Activated naive CD4-positive, alpha-beta T cell treated with anti-CD3 and anti-CD28 coated beads for 36 hours (primary cell): ENCODE results near the gene FOXP1. TPM values are rescaled to one million over a fixed set of nuclear protein-coding genes. Genes with fewer than 3 reads are reported as not detected.

Source experiments
- CTCF ChIA-PET: fragments of 350-600 bp; sonication (Branson Sonifier 250); formaldehyde crosslinking; loops from one replicate; lab custom pipeline; 2021; ENCODE audit warnings: antibody characterized with exemption; lab: Charles Lee
- DNase-seq: peaks from one replicate; pipeline ENCODE4 v3.0.0-alpha.2; 2020
- H3K27ac Mint-ChIP-seq: one replicate; pipeline ENCODE4 v1.8.0; 2021; ENCODE audit warnings: mild to moderate bottlenecking, mixed read lengths
- H3K27me3 Mint-ChIP-seq: one replicate; pipeline ENCODE4 v1.8.0; 2021; ENCODE audit warnings: low read depth, mixed read lengths
- H3K36me3 Mint-ChIP-seq: one replicate; pipeline ENCODE4 v1.8.0; 2021; ENCODE audit warnings: low read depth, mixed read lengths
- H3K4me1 Mint-ChIP-seq: one replicate; pipeline ENCODE4 v1.8.0; 2021; ENCODE audit warnings: low read depth, mixed read lengths
- H3K4me3 Mint-ChIP-seq: one replicate; pipeline ENCODE4 v1.8.0; 2021; ENCODE audit warnings: mild to moderate bottlenecking, moderate library complexity, mixed read lengths
- H3K9me3 Mint-ChIP-seq: one replicate; pipeline ENCODE4 v1.8.0; 2021; ENCODE audit warnings: mixed read lengths
- intact Hi-C: fragments of 100-400 bp; cut with micrococcal nuclease; formaldehyde crosslinking; loops from one replicate; pipeline ENCODE4 v1.15.1; 2023
- total RNA-seq, 2 experiments: library from RNA; stranded (reverse); gene quantifications; one replicate each; pipeline ENCODE4 v1.2.3, GENCODE V29; 2021

Gene FOXP1
- total RNA-seq, 2 experiments from 2014 or later = 95.2 to 97.4 TPM

- H3K27me3 Mint-ChIP-seq = no peaks in the 10 kb centered on the region
- peaks cover 84% of the 10 kb centered on the region for H3K4me1 Mint-ChIP-seq
- intact Hi-C loops = loop anchor here (5.0 kb wide), 4 partner anchors 258 to 613 kb away; no protein-coding TSS in a partner anchor
These were observed 198.5 kb downstream of the FOXP1 start for GRCh38 chr3:71384837-71385716.

GRCh38 chr3:71384388-71384787 lies 199.1 kb downstream of the FOXP1 start:
- Mint-ChIP-seq H3K27me3 (no peaks in the 10 kb centered on the region), H3K36me3 (no peaks in the 10 kb centered on the region), H3K4me1 (peaks cover 85% of the 10 kb centered on the region), H3K27ac (peak overlapping the region; percentile 76), H3K9me3 (no peaks in the 10 kb centered on the region), H3K4me3 (peak overlapping the region; percentile 30)
- intact Hi-C loops = loop anchor here (5.0 kb wide), 4 partner anchors 257 to 612 kb away; no protein-coding TSS in a partner anchor
- no peak for DNase-seq
- CTCF ChIA-PET = interaction anchor here (0.9 to 3.8 kb wide), 3 partner anchors 14 to 24 kb away, joined by 3 to 12 read pairs (median 3); no protein-coding TSS in a partner anchor

More at GRCh38 chr3:71384837-71385716, 198.5 kb downstream of the FOXP1 start:
- Mint-ChIP-seq H3K27ac (peak overlapping the region; percentile 76), H3K9me3 (no peaks in the 10 kb centered on the region), H3K36me3 (no peaks in the 10 kb centered on the region), H3K4me3 (peak overlapping the region; percentile 30)
- CTCF ChIA-PET = interaction anchor here (1.3 to 3.8 kb wide), 2 partner anchors 13 to 20 kb away, joined by 3 to 12 read pairs; no protein-coding TSS in a partner anchor
- DNase-seq = no peak

GRCh38 chr3:71380096-71380495 lies 203.4 kb downstream of the FOXP1 start:
- Mint-ChIP-seq H3K9me3 (no peaks in the 10 kb centered on the region), H3K36me3 (no peaks in the 10 kb centered on the region), H3K4me3 (no peak overlapping the region), H3K27ac (peak overlapping the region; percentile 69), H3K27me3 (no peaks in the 10 kb centered on the region), H3K4me1 (peaks cover 88% of the 10 kb centered on the region)
- intact Hi-C loops = loop anchor here (5.0 kb wide), 4 partner anchors 253 to 608 kb away; no protein-coding TSS in a partner anchor
- DNase-seq = no peak
- CTCF ChIA-PET = interaction anchor here (1.0 kb wide), 1 partner anchor 112 kb away, joined by 3 read pairs; no protein-coding TSS in a partner anchor

- H3K36me3 Mint-ChIP-seq = no peaks in the 10 kb centered on the region
- H3K4me1 Mint-ChIP-seq = peaks cover 84% of the 10 kb centered on the region
- CTCF ChIA-PET = no interaction called here
- DNase-seq = no peak
- intact Hi-C loops = loop anchor here (10.0 kb wide), 1 partner anchor 824 kb away; no protein-coding TSS in a partner anchor
- no peak overlapping the region for H3K4me3 Mint-ChIP-seq
- H3K27me3 Mint-ChIP-seq = no peaks in the 10 kb centered on the region
- H3K9me3 Mint-ChIP-seq = no peaks in the 10 kb centered on the region
- no peak overlapping the region for H3K27ac Mint-ChIP-seq
These were observed 205.0 kb downstream of the FOXP1 start for GRCh38 chr3:71378509-71378908.

- intact Hi-C loops = loop anchor here (1.0 to 10.0 kb wide), 2 partner anchors 19 to 822 kb away; no protein-coding TSS in a partner anchor
- H3K27ac Mint-ChIP-seq = peak overlapping the region; percentile 28
- no peaks in the 10 kb centered on the region for H3K27me3 Mint-ChIP-seq
- no peak overlapping the region for H3K4me3 Mint-ChIP-seq
- H3K4me1 Mint-ChIP-seq = peaks cover 81% of the 10 kb centered on the region
- H3K36me3 Mint-ChIP-seq = no peaks in the 10 kb centered on the region
- CTCF ChIA-PET = interaction anchor here (0.6 to 1.0 kb wide), 2 partner anchors 68 to 305 kb away, joined by 3 to 6 read pairs; no protein-coding TSS in a partner anchor
- peak; percentile 60 for DNase-seq
- H3K9me3 Mint-ChIP-seq = no peaks in the 10 kb centered on the region
These were observed 206.6 kb downstream of the FOXP1 start for GRCh38 chr3:71376911-71377310.

GRCh38 chr3:71376503-71376902 lies 207.0 kb downstream of the FOXP1 start:
- CTCF ChIA-PET = interaction anchor here (1.0 kb wide), 1 partner anchor 305 kb away, joined by 3 read pairs; no protein-coding TSS in a partner anchor

GRCh38 chr3:71374582-71374981 lies 208.9 kb downstream of the FOXP1 start:
- intact Hi-C loops = loop anchor here (10.0 kb wide), 1 partner anchor 820 kb away; no protein-coding TSS in a partner anchor
- H3K4me3 Mint-ChIP-seq = no peak overlapping the region
- no peaks in the 10 kb centered on the region for H3K36me3 Mint-ChIP-seq
- peaks cover 81% of the 10 kb centered on the region for H3K4me1 Mint-ChIP-seq
- CTCF ChIA-PET = interaction anchor here (0.6 to 1.3 kb wide), 3 partner anchors 16 to 390 kb away, joined by 3 to 6 read pairs (median 6); no protein-coding TSS in a partner anchor
- DNase-seq = no peak
- H3K27me3 Mint-ChIP-seq = no peaks in the 10 kb centered on the region
- H3K27ac Mint-ChIP-seq = no peak overlapping the region
- H3K9me3 Mint-ChIP-seq = no peaks in the 10 kb centered on the region

More at GRCh38 chr3:71376503-71376902, 207.0 kb downstream of the FOXP1 start:
- no peaks in the 10 kb centered on the region for H3K9me3 Mint-ChIP-seq
- H3K27me3 Mint-ChIP-seq = no peaks in the 10 kb centered on the region
- peaks cover 81% of the 10 kb centered on the region for H3K4me1 Mint-ChIP-seq
- intact Hi-C loops = loop anchor here (10.0 kb wide), 1 partner anchor 822 kb away; no protein-coding TSS in a partner anchor
- DNase-seq = no peak
- no peak overlapping the region for H3K4me3 Mint-ChIP-seq
- H3K27ac Mint-ChIP-seq = peak overlapping the region; percentile 28
- no peaks in the 10 kb centered on the region for H3K36me3 Mint-ChIP-seq

- DNase-seq = peak; percentile 41
- CTCF ChIA-PET = interaction anchor here (0.7 to 1.6 kb wide), 6 partner anchors 9 to 213 kb away, joined by 3 to 4 read pairs (median 3); no protein-coding TSS in a partner anchor
- Mint-ChIP-seq H3K4me3 (peak overlapping the region; percentile 11), H3K27ac (peak overlapping the region; percentile 9), H3K4me1 (peaks cover 79% of the 10 kb centered on the region), H3K9me3 (no peaks in the 10 kb centered on the region), H3K27me3 (no peaks in the 10 kb centered on the region), H3K36me3 (no peaks in the 10 kb centered on the region)
- intact Hi-C loops = loop anchor here (1.0 to 10.0 kb wide), 4 partner anchors 9 to 818 kb away; no protein-coding TSS in a partner anchor
These were observed 210.5 kb downstream of the FOXP1 start for GRCh38 chr3:71372911-71373637.

GRCh38 chr3:71372241-71372768 lies 211.2 kb downstream of the FOXP1 start:
- intact Hi-C loops = loop anchor here (1.0 to 10.0 kb wide), 2 partner anchors 8 to 818 kb away; no protein-coding TSS in a partner anchor
- H3K9me3 Mint-ChIP-seq = no peaks in the 10 kb centered on the region
- CTCF ChIA-PET = interaction anchor here (0.8 to 1.6 kb wide), 5 partner anchors 10 to 213 kb away, joined by 3 to 5 read pairs (median 4); no protein-coding TSS in a partner anchor
- peaks cover 76% of the 10 kb centered on the region for H3K4me1 Mint-ChIP-seq
- no peaks in the 10 kb centered on the region for H3K27me3 Mint-ChIP-seq
- no peak overlapping the region for H3K27ac Mint-ChIP-seq
- H3K4me3 Mint-ChIP-seq = no peak overlapping the region
- H3K36me3 Mint-ChIP-seq = no peaks in the 10 kb centered on the region
- no peak for DNase-seq

- Mint-ChIP-seq H3K4me1 (peaks cover 74% of the 10 kb centered on the region), H3K27ac (no peak overlapping the region), H3K27me3 (no peaks in the 10 kb centered on the region), H3K4me3 (no peak overlapping the region), H3K9me3 (no peaks in the 10 kb centered on the region), H3K36me3 (no peaks in the 10 kb centered on the region)
- no peak for DNase-seq
- intact Hi-C loops = loop anchor here (10.0 kb wide), 1 partner anchor 816 kb away; no protein-coding TSS in a partner anchor
- CTCF ChIA-PET = interaction anchor here (0.6 to 1.6 kb wide), 2 partner anchors 13 to 142 kb away, joined by 3 read pairs; no protein-coding TSS in a partner anchor
These were observed 212.2 kb downstream of the FOXP1 start for GRCh38 chr3:71371282-71371681.

- intact Hi-C loops = loop anchor here (10.0 kb wide), 1 partner anchor 816 kb away; no protein-coding TSS in a partner anchor
- Mint-ChIP-seq H3K27ac (no peak overlapping the region), H3K36me3 (no peaks in the 10 kb centered on the region), H3K4me1 (peaks cover 73% of the 10 kb centered on the region), H3K4me3 (no peak overlapping the region), H3K9me3 (no peaks in the 10 kb centered on the region), H3K27me3 (no peaks in the 10 kb centered on the region)
- CTCF ChIA-PET = interaction anchor here (0.6 kb wide), 1 partner anchor 141 kb away, joined by 3 read pairs; no protein-coding TSS in a partner anchor
- DNase-seq = no peak
These were observed 213.1 kb downstream of the FOXP1 start for GRCh38 chr3:71370467-71370866.
